Measurements from ENCODE around the gene PML. TPM values are rescaled to one million over a fixed set of nuclear protein-coding genes. Genes with fewer than 3 reads are reported as not detected.

PML gene
- total and polyA plus RNA-seq, 9 donors = 20.7 to 60.8 (median 49.4) TPM

DNA sequence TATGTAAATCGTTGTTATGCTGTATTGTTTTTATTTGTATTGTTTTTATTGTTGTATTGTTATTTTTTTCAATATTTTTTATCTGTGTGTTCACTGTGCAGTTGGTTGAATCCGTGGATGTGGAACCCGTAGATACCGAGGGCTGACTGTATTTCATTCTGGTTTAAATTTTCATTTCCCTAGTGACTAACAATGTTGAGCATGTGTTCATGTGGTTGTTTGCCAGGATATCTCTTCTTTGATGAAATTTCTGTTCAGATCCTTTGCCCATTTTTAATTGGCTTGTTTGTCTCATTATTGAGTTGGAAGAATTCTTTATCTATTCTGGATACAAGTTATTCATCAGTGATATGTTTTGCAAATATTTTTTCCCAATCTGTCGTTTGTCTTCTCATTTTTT lies 32.1 kb upstream of the PML start:
- no peaks in the 10 kb centered on the region for H3K4me1 ChIP-seq (ENCODE audit: insufficient read depth)
- no peak overlapping the region for H3K4me3 ChIP-seq
- no peak for DNase-seq
- 34 to 36% (median 35%) methylated on average over 5 of the region's 5 CpGs for WGBS, 3 donors
- no peaks in the 10 kb centered on the region for H3K9me3 ChIP-seq
- no peak for TF ChIP-seq CTCF (IDR thresholded peaks at IDR 0.05)
- no peaks in the 10 kb centered on the region for H3K27me3 ChIP-seq
- no peaks in the 10 kb centered on the region for H3K36me3 ChIP-seq
- no peak overlapping the region for H3K27ac ChIP-seq
- intact Hi-C loops (cut with DNase I) = no loop called here

- H3K27me3 ChIP-seq = no peaks in the 10 kb centered on the region
- no peaks in the 10 kb centered on the region for H3K4me1 ChIP-seq (ENCODE audit: insufficient read depth)
- no peak overlapping the region for H3K27ac ChIP-seq
- no peak overlapping the region for H3K4me3 ChIP-seq
- no peaks in the 10 kb centered on the region for H3K9me3 ChIP-seq
- no peak for TF ChIP-seq POLR2A (IDR thresholded peaks at IDR 0.05)
- TF ChIP-seq EP300 (IDR thresholded peaks at IDR 0.05) = no peak
- peak; percentile 81 to 91 (median 81) for TF ChIP-seq CTCF (IDR thresholded peaks at IDR 0.05)
- peak; percentile 70 to 88 (median 82) for DNase-seq
- no peaks in the 10 kb centered on the region for H3K36me3 ChIP-seq
- WGBS, 3 donors = 25 to 30% (median 27%) methylated on average over 11 of the region's 11 CpGs
- intact Hi-C loops (cut with DNase I) = no loop called here
These were observed 29.8 kb upstream of the PML start for GRCh38 chr15:73964736-73965093.

- intact Hi-C loops (cut with DNase I) = no loop called here
- TF ChIP-seq EP300 (IDR thresholded peaks at IDR 0.05) = no peak
- TF ChIP-seq CTCF (IDR thresholded peaks at IDR 0.05) = no peak
- TF ChIP-seq POLR2A (IDR thresholded peaks at IDR 0.05) = no peak
- Histone ChIP-seq H3K27ac (no peak overlapping the region), H3K9me3 (no peaks in the 10 kb centered on the region), H3K36me3 (no peaks in the 10 kb centered on the region), H3K4me3 (no peak overlapping the region), H3K4me1 (ENCODE audit: insufficient read depth) (no peaks in the 10 kb centered on the region), H3K27me3 (no peaks in the 10 kb centered on the region)
- peak in 2 of 5 donors; percentile 25 to 34 for DNase-seq
- 33 to 42% (median 38%) methylated on average over 13 of the region's 13 CpGs for WGBS, 3 donors
These were observed 29.3 kb upstream of the PML start for GRCh38 chr15:73965094-73965757.

DNA sequence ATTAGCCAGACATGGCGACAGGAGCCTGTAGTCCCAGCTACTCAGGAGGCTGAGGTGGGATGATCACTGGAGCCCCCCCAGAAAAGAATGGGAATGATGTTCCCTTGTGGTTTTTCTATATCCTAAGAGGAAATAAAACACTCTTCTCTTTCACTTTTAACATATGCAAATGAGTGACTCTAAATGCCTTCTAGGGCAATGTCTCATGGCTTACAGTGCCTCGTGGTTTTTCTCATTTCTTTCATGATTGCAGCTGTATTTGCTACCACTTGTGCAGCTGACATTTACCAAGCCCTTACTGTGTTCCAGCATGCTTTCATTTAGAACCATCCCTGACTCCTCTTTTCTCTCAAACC lies 28.8 kb upstream of the PML start:
- no peak overlapping the region for H3K4me3 ChIP-seq
- no peak for TF ChIP-seq POLR2A (IDR thresholded peaks at IDR 0.05)
- no peak for TF ChIP-seq EP300 (IDR thresholded peaks at IDR 0.05)
- no peak for TF ChIP-seq CTCF (IDR thresholded peaks at IDR 0.05)
- no peaks in the 10 kb centered on the region for H3K4me1 ChIP-seq (ENCODE audit: insufficient read depth)
- H3K27me3 ChIP-seq = no peaks in the 10 kb centered on the region
- DNase-seq = no peak
- H3K27ac ChIP-seq = no peak overlapping the region
- H3K36me3 ChIP-seq = no peaks in the 10 kb centered on the region
- intact Hi-C loops (cut with DNase I) = no loop called here
- no peaks in the 10 kb centered on the region for H3K9me3 ChIP-seq
- 39 to 42% (median 41%) methylated on average over 2 of the region's 2 CpGs for WGBS, 3 donors

Measured in ovary (tissue), 9 donors.